NCI-H146 treated with DMSO at 0.1 percent for 48 hours (cell line): ENCODE data around the gene GAS2L3.
"Not testable (repeated sequence)": the region's sequence is repeated elsewhere in the genome, so short reads cannot be mapped to it uniquely, and the experiment has no call there.

Source experiments
- DNase-seq: peaks from one replicate; lab custom pipeline; 2025; ENCODE audit not compliant: unreplicated experiment; lab: John Stamatoyannopoulos, UW

The GAS2L3 gene

GRCh38 chr12:100574187-100575074 is 947 bp downstream of the GAS2L3 start:
- no peak for DNase-seq

DNA sequence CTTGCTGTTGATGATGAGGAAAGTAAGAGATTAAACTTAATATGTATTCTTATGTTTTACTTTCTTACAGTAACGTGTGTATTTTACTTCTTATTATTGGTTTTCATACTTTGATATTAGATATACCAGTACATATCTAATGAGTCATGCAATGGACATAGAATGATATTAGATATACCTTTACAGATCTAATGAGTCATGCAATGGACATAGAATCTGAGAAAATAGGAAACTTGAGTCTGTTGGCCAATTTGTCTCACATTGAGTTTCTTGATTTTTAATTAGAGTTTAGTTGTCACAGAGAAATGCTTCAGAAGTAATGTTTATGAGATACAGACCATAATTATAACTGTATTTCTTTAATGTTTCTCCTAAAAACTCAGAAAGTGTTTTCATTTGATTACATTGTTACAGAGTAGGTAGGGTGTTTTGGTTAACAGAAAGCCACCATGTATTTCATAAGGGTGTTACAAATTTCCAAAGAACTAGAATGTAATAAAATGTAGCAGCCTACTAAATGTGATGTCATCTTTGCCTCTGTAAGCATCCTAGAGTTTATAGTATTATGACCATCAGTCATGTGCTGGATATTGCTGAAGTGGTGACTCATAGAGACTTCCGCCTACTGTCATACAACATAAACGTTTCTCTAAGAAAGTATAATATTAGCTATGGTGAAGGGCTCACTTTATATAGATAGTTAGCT is 3.0 kb downstream of the GAS2L3 start:
- DNase-seq: no peak

- DNase-seq: no peak
These were observed 5.4 kb downstream of the GAS2L3 start for GRCh38 chr12:100578923-100579322.

GRCh38 chr12:100579844-100580243 is 6.4 kb downstream of the GAS2L3 start:
- DNase-seq: no peak

- no peak for DNase-seq
These were observed 10.8 kb downstream of the GAS2L3 start for GRCh38 chr12:100584256-100584655.

GRCh38 chr12:100591979-100592378 is 18.5 kb downstream of the GAS2L3 start:
- no peak for DNase-seq

DNA sequence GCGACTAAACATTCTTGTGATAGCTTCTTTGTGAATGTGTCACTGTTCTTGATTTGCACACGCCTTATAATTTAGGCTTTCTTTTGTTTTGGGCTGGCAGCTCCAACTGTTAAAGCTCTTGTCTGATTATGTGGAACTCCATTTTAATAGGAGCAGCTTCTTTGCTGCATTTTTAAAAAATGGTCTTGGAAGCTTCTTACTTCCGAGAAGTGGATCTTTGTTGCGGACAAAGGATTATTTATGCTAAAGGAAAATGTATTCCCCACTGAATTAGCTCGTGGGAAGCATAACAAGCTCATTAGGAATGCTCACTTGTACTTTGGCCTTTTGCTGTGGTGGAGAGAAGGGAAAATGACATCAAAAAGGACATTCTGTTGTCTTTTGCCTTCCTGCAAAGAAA is 20.0 kb downstream of the GAS2L3 start:
- DNase-seq: no peak

DNA sequence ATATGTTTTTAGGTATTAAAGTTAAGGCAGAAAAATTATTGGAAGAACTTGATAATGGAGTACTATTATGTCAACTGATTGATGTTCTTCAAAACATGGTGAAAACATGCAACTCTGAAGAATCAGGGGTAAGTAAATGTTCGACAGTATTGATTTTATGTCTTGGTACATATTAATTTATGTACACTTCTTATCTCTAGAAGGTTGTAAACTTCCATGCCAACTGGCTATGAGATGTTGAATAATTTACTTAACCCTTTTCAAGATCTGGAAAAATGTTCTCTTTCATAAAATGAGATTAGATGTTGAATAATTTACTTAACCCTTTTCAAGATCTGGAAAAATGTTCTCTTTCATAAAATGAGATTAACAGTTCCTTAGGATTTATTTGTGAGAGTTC is 28.1 kb downstream of the GAS2L3 start:
- DNase-seq: no peak

- DNase-seq: not testable (repeated sequence)
These were observed 29.5 kb downstream of the GAS2L3 start for GRCh38 chr12:100602997-100603396.

GRCh38 chr12:100608776-100609175 is 35.3 kb downstream of the GAS2L3 start:
- DNase-seq: no peak

DNA sequence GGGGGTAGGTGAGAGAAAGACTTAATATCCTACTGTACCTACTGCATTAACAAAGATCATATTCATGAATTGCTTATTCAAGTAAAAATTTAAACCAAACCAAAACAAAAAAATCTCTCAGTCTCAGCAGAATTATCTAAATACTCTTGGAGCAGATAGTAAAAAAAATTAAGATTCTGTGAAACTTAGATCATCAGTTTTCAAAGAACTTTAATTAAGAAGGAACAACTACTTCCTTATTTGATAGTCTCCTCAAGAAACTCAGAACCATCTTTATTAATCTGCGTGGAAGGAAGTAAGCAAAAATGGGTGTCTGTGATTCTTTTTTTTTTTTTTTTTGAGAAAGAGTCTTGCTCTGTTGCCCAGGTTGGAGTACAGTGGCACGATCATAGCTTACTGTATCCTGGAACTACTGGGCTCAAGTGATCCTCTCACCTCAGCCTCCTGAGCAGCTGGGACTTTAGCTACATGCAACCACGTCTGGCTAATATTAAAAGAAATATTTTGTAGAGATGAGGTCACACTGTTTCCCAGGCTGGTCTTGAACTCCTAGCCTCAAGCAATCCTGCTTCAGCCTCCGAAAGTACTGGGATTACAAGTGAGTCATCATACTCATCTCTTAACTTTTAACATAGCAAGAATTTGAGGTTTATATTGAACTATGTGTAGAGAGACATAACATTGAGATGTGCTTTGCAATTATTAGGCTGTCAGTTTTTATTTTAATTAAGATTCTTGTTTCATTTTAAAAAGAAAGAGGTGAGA is 37.4 kb downstream of the GAS2L3 start:
- no peak for DNase-seq

- DNase-seq: no peak
These were observed 39.1 kb downstream of the GAS2L3 start for GRCh38 chr12:100612606-100613005.

DNA sequence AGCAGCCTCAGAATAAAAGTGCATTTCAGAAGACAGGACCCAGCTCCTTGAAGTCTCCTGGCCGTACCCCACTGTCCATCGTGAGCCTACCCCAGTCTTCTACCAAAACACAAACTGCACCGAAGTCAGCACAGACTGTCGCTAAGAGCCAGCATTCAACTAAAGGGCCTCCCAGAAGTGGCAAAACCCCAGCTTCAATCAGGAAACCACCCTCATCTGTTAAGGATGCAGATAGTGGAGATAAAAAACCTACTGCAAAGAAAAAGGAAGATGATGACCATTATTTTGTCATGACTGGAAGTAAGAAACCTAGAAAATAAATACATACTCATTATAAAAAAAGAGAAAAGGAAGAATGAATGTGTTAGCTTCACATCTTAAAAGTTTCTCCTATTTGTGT is 51.1 kb downstream of the GAS2L3 start:
- DNase-seq: no peak

- no peak for DNase-seq
These were observed 59.0 kb downstream of the GAS2L3 start for GRCh38 chr12:100632445-100632892.

- DNase-seq: not testable (repeated sequence)
These were observed 59.8 kb downstream of the GAS2L3 start for GRCh38 chr12:100633082-100633785.

DNA sequence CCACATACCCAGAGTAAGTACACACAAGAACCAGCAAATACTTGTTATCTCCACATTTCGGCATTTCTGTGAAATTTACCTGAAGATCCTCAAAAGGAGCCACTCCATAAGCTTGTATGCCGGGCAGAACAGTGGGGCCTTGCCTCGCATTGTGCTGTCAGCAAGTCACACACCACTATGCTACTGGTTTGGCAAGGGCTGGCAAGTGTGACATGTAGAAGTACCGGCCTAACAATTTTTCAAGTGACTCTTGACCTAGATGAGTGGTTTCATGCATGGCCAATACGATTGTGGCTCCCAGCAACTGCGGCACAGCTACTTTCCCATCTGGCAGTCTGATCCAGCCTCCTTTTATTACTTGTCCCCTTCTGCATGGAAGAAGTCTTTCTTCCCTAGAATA is 69.8 kb downstream of the GAS2L3 start:
- no peak for DNase-seq

- DNase-seq: no peak
These were observed 73.4 kb downstream of the GAS2L3 start for GRCh38 chr12:100646896-100647295.

DNA sequence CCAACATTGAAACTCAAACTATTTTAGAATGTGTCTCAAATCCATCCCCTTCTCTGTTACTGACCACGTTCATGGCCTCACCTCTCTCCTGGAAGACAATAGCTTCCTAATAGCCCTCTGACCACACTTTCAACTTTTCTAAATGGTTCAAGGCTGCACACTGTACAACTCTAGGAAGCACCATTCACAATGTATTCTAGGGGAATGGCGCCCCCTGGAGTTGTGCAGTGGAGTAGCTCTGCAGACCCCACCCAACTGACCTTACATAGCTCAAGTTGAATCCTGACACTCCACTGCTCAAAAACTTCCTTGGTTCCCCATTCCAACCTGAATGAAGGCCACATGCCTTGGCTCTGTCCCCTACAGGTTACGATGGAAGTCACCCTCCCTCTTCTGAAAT is 77.6 kb downstream of the GAS2L3 start:
- DNase-seq: no peak

DNA sequence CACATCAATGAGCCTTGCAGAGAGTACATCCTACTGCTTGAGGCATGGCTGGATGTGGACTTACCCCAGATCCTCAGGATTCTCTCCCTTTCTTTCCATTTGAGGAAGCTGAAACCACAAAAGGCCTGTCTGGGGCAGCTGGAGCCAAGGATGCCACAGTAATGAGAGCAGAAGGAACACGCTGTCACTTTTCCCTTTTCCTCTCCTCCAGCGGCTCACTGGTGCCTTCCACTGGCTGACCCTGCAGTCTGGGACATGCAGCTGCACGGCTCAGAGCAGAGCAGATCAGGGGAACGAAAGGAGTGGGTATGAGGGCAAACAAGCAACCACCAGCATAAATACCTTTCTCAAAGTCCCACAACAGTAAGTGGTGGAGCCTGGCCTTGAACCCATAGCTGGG is 78.2 kb downstream of the GAS2L3 start:
- no peak for DNase-seq

GRCh38 chr12:100652488-100652887 is 79.0 kb downstream of the GAS2L3 start:
- DNase-seq: no peak

- no peak for DNase-seq
These were observed 82.7 kb downstream of the GAS2L3 start for GRCh38 chr12:100656141-100656540.
